Activated CD4-positive, alpha-beta T cell treated with anti-CD3 and anti-CD28 coated beads, Interleukin-2, amount 10 ng/mL, durations not matched to agents 24 days and 14 days (primary cell): Measurements from ENCODE around the gene STPG3. TPM values are rescaled to one million over a fixed set of nuclear protein-coding genes. Genes with fewer than 3 reads are reported as not detected.
A peak's percentile ranks its signal among the peaks of the same experiment; 100 is the strongest.

Experiments used
- DNase-seq: peaks from one replicate; pipeline ENCODE4 v3.0.0; 2022
- H3K27ac Mint-ChIP-seq: one replicate; pipeline ENCODE4 v1.8.0; 2022; ENCODE audit warnings: mild to moderate bottlenecking, mixed read lengths
- H3K27me3 Mint-ChIP-seq: one replicate; pipeline ENCODE4 v1.8.0; 2022; ENCODE audit warnings: mixed read lengths
- H3K36me3 Mint-ChIP-seq: one replicate; pipeline ENCODE4 v1.8.0; 2022; ENCODE audit warnings: low read depth, mild to moderate bottlenecking, mixed read lengths
- H3K4me1 Mint-ChIP-seq: one replicate; pipeline ENCODE4 v1.8.0; 2021; ENCODE audit warnings: mixed read lengths
- H3K4me3 Mint-ChIP-seq: one replicate; pipeline ENCODE4 v1.8.0; 2022; ENCODE audit warnings: mild to moderate bottlenecking, moderate library complexity, mixed read lengths
- H3K9me3 Mint-ChIP-seq: one replicate; pipeline ENCODE4 v1.8.0; 2021; ENCODE audit warnings: mixed read lengths
- intact Hi-C: fragments of 100-400 bp; cut with micrococcal nuclease; formaldehyde crosslinking; loops from one replicate; pipeline ENCODE4 v1.15.1; 2023
- total RNA-seq: library from RNA; stranded (reverse); gene quantifications from 2 replicates; pipeline ENCODE4 v1.2.3, GENCODE V29; 2022

The STPG3 gene
- total RNA-seq, 1 donor from 2014 or later: 0.54 TPM

DNA sequence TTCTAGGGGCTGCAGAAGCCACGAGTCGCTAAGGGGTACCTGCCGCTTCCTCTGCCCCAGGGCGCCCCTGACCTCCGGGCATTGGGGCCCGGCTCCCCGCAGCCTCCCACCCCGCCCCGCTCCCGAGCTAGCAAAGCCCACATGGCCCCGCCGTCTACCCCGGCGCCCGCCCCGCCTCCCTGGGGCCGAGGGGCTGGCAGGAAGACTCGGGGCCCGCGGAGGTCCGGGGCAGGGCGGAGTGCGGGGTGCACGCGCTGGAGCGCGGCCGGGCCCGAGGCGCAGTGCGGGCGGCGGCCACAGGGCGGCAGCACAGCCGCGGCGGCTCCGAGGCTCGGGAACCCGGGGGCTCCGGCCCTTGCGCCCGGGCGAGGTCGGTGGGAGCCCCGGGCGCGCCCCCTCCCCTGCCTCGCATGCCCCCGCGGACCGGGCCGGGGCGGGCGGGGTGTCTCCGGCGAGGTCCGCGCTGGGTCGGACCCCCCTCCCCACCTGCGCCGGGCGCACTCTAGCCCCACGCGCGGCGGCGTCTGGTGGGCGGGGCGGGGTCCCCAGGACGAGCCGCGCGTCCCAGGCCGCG, 44.2 kb downstream of the STPG3 start:
- H3K4me1 Mint-ChIP-seq: peaks cover 5% of the 10 kb centered on the region
- H3K27me3 Mint-ChIP-seq: peaks cover 42% of the 10 kb centered on the region
- no peaks in the 10 kb centered on the region for H3K36me3 Mint-ChIP-seq
- H3K27ac Mint-ChIP-seq: no peak overlapping the region
- H3K4me3 Mint-ChIP-seq: no peak overlapping the region
- no peaks in the 10 kb centered on the region for H3K9me3 Mint-ChIP-seq
- peak; percentile 91 for DNase-seq
- intact Hi-C loops: loop anchor here (2.0 to 10.0 kb wide), 2 partner anchors 111 to 229 kb away; no protein-coding TSS in a partner anchor

DNA sequence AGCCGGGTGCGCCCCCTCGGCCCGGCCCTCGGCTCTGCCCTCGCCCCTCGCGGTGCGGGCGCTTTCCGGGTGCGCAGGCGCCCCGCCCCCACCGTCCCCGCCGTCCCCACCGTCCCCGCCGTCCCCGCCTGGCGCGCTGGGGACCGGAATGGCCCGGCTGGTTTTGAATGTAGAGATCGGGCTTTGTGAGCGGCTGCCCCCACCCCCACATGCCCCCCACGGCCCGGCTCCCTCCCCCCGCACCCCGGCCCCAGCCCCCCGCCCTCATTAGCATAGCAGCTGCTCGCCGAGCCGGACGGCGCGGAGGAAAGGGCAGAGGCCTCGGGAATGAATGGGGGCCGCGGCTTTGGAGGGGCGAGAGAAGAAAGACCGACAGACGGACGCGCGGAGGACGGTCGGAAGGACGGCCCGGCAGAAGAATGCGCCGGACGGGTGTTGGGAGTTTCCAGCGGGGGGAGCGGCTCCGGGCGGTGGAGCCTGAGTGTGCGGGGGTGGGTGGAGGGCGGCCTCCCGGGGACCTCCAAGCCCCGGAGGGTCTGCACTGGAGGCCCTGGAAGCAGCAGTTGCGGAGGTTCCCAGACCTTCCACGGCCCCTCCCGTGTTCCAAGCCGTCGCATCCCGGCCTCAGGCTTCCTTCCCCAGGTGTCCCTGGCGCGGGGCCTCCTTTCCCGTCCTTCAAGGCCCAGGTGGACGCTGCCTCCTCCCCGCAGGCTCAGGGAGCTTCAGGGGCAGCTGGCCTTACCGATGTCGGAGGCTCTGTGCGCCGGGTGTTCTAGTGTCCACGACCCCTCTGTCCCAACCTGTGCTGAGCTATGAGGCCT, 45.0 kb downstream of the STPG3 start:
- peaks cover 46% of the 10 kb centered on the region for H3K27me3 Mint-ChIP-seq
- intact Hi-C loops: loop anchor here (2.0 to 10.0 kb wide), 2 partner anchors 111 to 229 kb away; no protein-coding TSS in a partner anchor
- H3K4me1 Mint-ChIP-seq: peaks cover 8% of the 10 kb centered on the region
- H3K9me3 Mint-ChIP-seq: no peaks in the 10 kb centered on the region
- H3K4me3 Mint-ChIP-seq: peak overlapping the region; percentile 72
- DNase-seq: no peak
- H3K36me3 Mint-ChIP-seq: peaks cover 3% of the 10 kb centered on the region
- peak overlapping the region; percentile 70 for H3K27ac Mint-ChIP-seq

DNA sequence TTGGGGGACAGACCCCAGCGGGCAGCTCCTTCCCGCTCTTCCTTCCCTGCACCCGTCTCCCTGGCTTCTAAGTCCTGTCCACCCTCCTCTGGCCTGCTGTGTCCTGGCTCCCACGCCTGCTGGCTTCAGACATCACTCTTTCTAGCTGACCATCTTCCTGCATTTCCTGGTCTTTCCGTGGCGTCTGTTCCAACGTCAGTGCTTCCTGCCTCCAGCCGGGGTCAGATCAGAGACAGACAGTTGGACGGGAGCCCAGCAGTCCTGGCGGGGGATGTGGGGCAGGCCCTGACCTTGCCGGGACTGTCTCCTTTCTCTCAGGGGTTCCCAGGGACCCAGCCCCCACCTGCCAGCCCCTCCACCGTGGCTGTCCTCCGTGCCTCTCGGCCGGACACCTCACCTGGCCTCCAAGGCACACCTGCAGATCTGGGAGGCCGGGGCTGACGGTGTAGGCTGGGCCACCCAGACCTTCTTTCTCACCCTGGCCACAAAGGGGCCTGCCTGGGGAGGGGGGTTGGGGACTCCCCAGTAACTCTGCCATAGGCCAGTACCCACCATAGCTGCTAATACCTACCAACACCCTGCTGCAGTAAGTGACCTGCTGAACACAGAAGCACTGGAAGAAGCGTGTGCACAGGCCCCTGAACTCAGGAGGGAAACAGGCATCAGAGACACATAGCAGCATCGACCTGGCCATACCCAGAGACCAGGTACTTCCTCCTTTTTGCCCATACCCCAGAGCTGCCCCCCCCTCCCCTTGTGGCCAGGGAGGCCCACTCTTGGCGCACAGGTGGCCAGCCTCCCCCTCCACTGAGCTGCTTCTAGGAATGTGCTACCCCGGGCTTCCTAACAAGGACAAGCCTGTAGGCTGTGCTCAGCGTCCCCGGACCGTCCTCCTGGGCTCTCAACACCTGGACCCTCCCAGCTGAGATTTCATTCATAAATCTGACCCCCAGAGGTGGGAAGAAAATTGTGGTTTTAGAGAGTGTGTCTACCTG, 45.9 kb downstream of the STPG3 start:
- peak overlapping the region; percentile 70 for H3K27ac Mint-ChIP-seq
- peaks cover 46% of the 10 kb centered on the region for H3K27me3 Mint-ChIP-seq
- H3K36me3 Mint-ChIP-seq: peaks cover 3% of the 10 kb centered on the region
- peak overlapping the region; percentile 72 for H3K4me3 Mint-ChIP-seq
- no peak for DNase-seq
- H3K4me1 Mint-ChIP-seq: peaks cover 8% of the 10 kb centered on the region
- intact Hi-C loops: loop anchor here (10.0 kb wide), 1 partner anchor 228 kb away; no protein-coding TSS in a partner anchor
- no peaks in the 10 kb centered on the region for H3K9me3 Mint-ChIP-seq

DNA sequence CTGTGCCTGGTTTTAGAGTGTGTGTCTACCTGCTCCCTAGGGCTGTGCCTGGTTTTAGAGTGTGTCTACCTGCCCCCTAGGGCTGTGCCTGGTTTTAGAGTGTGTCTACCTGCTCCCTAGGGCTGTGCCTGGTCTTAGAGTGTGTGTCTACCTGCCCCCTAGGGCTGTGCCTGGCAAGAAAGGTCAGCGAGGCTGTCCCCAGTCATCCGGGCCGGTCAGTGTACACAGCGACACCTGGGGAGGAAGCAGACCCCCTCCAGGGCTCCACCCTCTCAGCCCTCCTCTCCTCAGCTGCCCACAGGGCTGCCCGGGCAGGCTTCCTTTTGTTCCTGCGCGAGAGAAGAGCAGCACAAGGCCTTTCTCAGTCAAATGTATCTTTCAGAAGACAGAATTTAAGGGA, 46.9 kb downstream of the STPG3 start:
- H3K9me3 Mint-ChIP-seq: no peaks in the 10 kb centered on the region
- peaks cover 8% of the 10 kb centered on the region for H3K4me1 Mint-ChIP-seq
- peaks cover 3% of the 10 kb centered on the region for H3K36me3 Mint-ChIP-seq
- no peak overlapping the region for H3K27ac Mint-ChIP-seq
- H3K4me3 Mint-ChIP-seq: no peak overlapping the region
- intact Hi-C loops: loop anchor here (10.0 kb wide), 1 partner anchor 227 kb away; no protein-coding TSS in a partner anchor
- no peak for DNase-seq
- H3K27me3 Mint-ChIP-seq: peaks cover 44% of the 10 kb centered on the region

- Mint-ChIP-seq H3K4me1 (peaks cover 8% of the 10 kb centered on the region), H3K36me3 (peaks cover 3% of the 10 kb centered on the region), H3K27me3 (peaks cover 39% of the 10 kb centered on the region), H3K27ac (no peak overlapping the region), H3K4me3 (no peak overlapping the region), H3K9me3 (no peaks in the 10 kb centered on the region)
- intact Hi-C loops: loop anchor here (10.0 kb wide), 1 partner anchor 226 kb away; no protein-coding TSS in a partner anchor
- no peak for DNase-seq
These were observed 47.5 kb downstream of the STPG3 start for GRCh38 chr9:137298401-137299202.

GRCh38 chr9:137299203-137299565, 48.1 kb downstream of the STPG3 start:
- intact Hi-C loops: loop anchor here (10.0 kb wide), 1 partner anchor 226 kb away; no protein-coding TSS in a partner anchor
- Mint-ChIP-seq H3K36me3 (peaks cover 3% of the 10 kb centered on the region), H3K4me1 (peaks cover 8% of the 10 kb centered on the region), H3K9me3 (no peaks in the 10 kb centered on the region), H3K27me3 (peaks cover 36% of the 10 kb centered on the region), H3K4me3 (no peak overlapping the region), H3K27ac (no peak overlapping the region)
- DNase-seq: no peak

DNA sequence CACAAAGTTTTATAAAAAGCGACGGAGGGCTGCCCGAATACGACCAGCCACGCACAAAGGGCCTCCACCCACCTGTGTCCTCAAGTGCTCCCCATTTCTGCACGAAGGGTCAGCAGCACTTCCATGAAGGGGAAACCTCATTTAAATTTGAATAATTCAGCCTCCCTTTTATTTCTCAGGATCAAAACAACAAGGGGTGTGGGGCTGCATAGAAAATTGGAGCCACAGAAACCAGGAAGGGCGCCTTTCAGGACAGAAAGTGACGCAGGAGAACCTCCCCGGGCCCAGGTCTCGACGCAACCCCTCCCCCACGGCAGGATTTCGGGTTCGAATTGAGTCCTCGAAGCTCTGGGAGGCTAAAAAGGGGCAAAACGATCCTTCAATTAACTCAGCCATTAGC, 48.9 kb downstream of the STPG3 start:
- DNase-seq: no peak

GRCh38 chr9:137300567-137301080, 49.5 kb downstream of the STPG3 start:
- Mint-ChIP-seq H3K36me3 (peaks cover 3% of the 10 kb centered on the region), H3K4me1 (peaks cover 12% of the 10 kb centered on the region)
- intact Hi-C loops: loop anchor here (5.0 kb wide), 1 partner anchor 122 kb away; the partner anchor contains the start of genes EXD3 and NOXA1

More for the DNA sequence above, 48.9 kb downstream of the STPG3 start:
- Mint-ChIP-seq H3K4me3 (peak overlapping the region; percentile 53), H3K27ac (no peak overlapping the region), H3K27me3 (peaks cover 32% of the 10 kb centered on the region), H3K36me3 (peaks cover 3% of the 10 kb centered on the region), H3K4me1 (peaks cover 8% of the 10 kb centered on the region), H3K9me3 (no peaks in the 10 kb centered on the region)
- intact Hi-C loops: loop anchor here (5.0 to 10.0 kb wide), 2 partner anchors 122 to 225 kb away; partner anchors contain the start of genes EXD3 and NOXA1

GRCh38 chr9:137301081-137301947, 50.2 kb downstream of the STPG3 start:
- Mint-ChIP-seq H3K4me3 (peak overlapping the region; percentile 83), H3K4me1 (peaks cover 12% of the 10 kb centered on the region), H3K27ac (peak overlapping the region; percentile 82), H3K9me3 (no peaks in the 10 kb centered on the region), H3K36me3 (peaks cover 3% of the 10 kb centered on the region), H3K27me3 (peaks cover 32% of the 10 kb centered on the region)
- intact Hi-C loops: loop anchor here (5.0 kb wide), 1 partner anchor 121 kb away; the partner anchor contains the start of genes EXD3 and NOXA1
- peak; percentile 76 for DNase-seq

More at GRCh38 chr9:137300567-137301080, 49.5 kb downstream of the STPG3 start:
- H3K27me3 Mint-ChIP-seq: peaks cover 32% of the 10 kb centered on the region
- H3K27ac Mint-ChIP-seq: peak overlapping the region; percentile 82
- H3K4me3 Mint-ChIP-seq: peak overlapping the region; percentile 83
- no peaks in the 10 kb centered on the region for H3K9me3 Mint-ChIP-seq
- no peak for DNase-seq

GRCh38 chr9:137302118-137302448, 51.0 kb downstream of the STPG3 start, which contains the start of gene NRARP:
TSS of gene NRARP (minus strand) at chr9:137302271. CDS start at chr9:137301928, 343 bp downstream.
- DNase-seq: peak; percentile 98
- H3K36me3 Mint-ChIP-seq: peaks cover 3% of the 10 kb centered on the region
- H3K4me1 Mint-ChIP-seq: peaks cover 10% of the 10 kb centered on the region
- H3K4me3 Mint-ChIP-seq: peak within 1 kb of the TSS; percentile 83
- intact Hi-C loops: loop anchor here (5.0 kb wide), 1 partner anchor 120 kb away; the partner anchor contains the start of genes EXD3 and NOXA1
- no peak within 1 kb of the TSS for H3K27ac Mint-ChIP-seq
- no peaks in the 10 kb centered on the region for H3K9me3 Mint-ChIP-seq
- peaks cover 24% of the 10 kb centered on the region for H3K27me3 Mint-ChIP-seq

DNA sequence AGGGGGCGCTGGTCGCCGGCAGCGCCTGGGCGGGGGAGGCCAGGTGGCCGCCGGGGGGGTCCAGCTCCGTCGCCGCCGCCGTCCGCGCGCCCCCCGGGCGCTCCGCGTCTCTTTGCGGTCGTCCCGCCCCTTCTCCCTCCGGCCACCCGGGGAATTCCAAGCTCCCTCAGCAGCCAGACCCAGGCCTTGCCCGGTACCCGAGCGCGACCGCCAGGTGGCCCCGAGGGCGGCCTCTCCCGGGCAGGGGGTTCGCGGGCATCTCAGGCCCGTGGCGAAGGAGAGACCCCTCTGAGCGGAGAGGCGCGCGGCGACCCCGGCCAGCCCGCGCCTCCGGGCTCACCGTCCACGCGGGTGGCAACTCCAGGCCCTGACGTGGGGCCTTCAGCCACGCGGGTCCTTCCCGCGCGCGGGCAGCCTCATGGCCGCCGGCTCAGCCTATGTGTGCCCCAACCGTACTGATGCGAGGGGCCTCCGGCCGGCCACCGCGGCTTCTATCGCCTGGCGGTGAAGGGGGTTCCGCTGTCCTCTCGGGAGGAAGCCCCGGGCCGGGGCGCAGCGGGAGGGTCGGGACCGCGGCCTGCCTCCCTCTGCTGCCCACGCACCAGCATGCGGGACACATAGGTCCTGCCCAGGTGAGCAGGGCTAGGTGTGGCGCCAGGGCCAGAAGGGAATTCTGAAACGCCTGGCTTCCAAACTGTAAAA, 51.5 kb downstream of the STPG3 start:
- H3K27me3 Mint-ChIP-seq: peaks cover 20% of the 10 kb centered on the region
- H3K4me3 Mint-ChIP-seq: no peak overlapping the region
- peaks cover 12% of the 10 kb centered on the region for H3K4me1 Mint-ChIP-seq
- H3K9me3 Mint-ChIP-seq: no peaks in the 10 kb centered on the region
- DNase-seq: no peak
- peaks cover 3% of the 10 kb centered on the region for H3K36me3 Mint-ChIP-seq
- intact Hi-C loops: loop anchor here (5.0 kb wide), 1 partner anchor 120 kb away; the partner anchor contains the start of genes EXD3 and NOXA1
- no peak overlapping the region for H3K27ac Mint-ChIP-seq
